ENCODE measurements around the gene SCP2D1. TPM values are rescaled to one million over a fixed set of nuclear protein-coding genes. Genes with fewer than 3 reads are reported as not detected.

SCP2D1 gene
- polyA plus RNA-seq, 2 of the 4 experiments (the other 2 are of a cell fraction), result not detected

- no peak; a peak in 1 of 6 replicates for ATAC-seq
- POLR2A ChIA-PET, result interaction anchor here (1.0 kb wide), 1 partner anchor 30 kb away, joined by 3 read pairs; no protein-coding TSS in a partner anchor
These were observed 19.2 kb upstream of the SCP2D1 start for GRCh38 chr20:18794428-18794787.

GRCh38 chr20:18795366-18795765, 18.2 kb upstream of the SCP2D1 start:
- 90% methylated on average over 4 of the region's 4 CpGs for WGBS (ENCODE audit: missing lambda C conversion rate)
- POLR2A ChIA-PET, result no interaction called here

More at GRCh38 chr20:18794428-18794787, 19.2 kb upstream of the SCP2D1 start:
- Histone ChIP-seq H3K4me3 (peak overlapping the region; percentile 74), H3K27ac (peak overlapping the region; percentile 70 to 84), H3K4me1 (no peaks in the 10 kb centered on the region), H3K4me2 (peak overlapping the region; percentile 85), H3K9me3 (no peaks in the 10 kb centered on the region)
- CTCF ChIA-PET, result interaction anchor here (1.3 kb wide), 1 partner anchor 110 kb away, joined by 3 read pairs; no protein-coding TSS in a partner anchor
- DNase-seq (ENCODE audit: low read depth in 1 of 2, low spot score in 1 of 2) (no peak), FAIRE-seq (peak; percentile 74)
- WGBS (ENCODE audit: missing lambda C conversion rate), result 45% methylated on average over 3 of the region's 3 CpGs
- TF ChIP-seq KDM1A (IDR thresholded peaks at IDR 0.05; ENCODE audit: low read depth) (no peak), TP53 (CRISPR knock-in tag; IDR thresholded peaks at IDR 0.05) (no peak), EHF (CRISPR knock-in tag; IDR thresholded peaks at IDR 0.05) (no peak), BHLHE40 (IDR thresholded peaks at IDR 0.05; ENCODE audit: low read depth, low read length) (no peak), POLR2AphosphoS2 (conservative IDR thresholded peaks at IDR 0.05; ENCODE audit: low read length) (no peak), HOXB13 (CRISPR knock-in tag; IDR thresholded peaks at IDR 0.05; ENCODE audit: low read depth) (no peak), CBX2 (IDR thresholded peaks at IDR 0.05; ENCODE audit: borderline replicate concordance, low read depth) (no peak), RAD21 (conservative IDR thresholded peaks at IDR 0.05 in 1 of 2, IDR thresholded peaks at IDR 0.05 in 1 of 2) (no peak), MAFK (IDR thresholded peaks at IDR 0.05; ENCODE audit: partially characterized antibody) (no peak), SREBF2 (IDR thresholded peaks at IDR 0.05) (no peak), FOSL2 (IDR thresholded peaks at IDR 0.05) (no peak), FOSL2 (CRISPR knock-in tag; IDR thresholded peaks at IDR 0.05) (no peak)

GRCh38 chr20:18796282-18796833, 17.2 kb upstream of the SCP2D1 start:
- DNase-seq (ENCODE audit: low read depth in 1 of 2, low spot score in 1 of 2) (no peak), ATAC-seq (no peak), FAIRE-seq (no peak)
- Histone ChIP-seq H3K27ac (no peak overlapping the region), H3K4me1 (no peaks in the 10 kb centered on the region), H3K4me2 (no peak overlapping the region), H3K4me3 (no peak overlapping the region), H3K9me3 (no peaks in the 10 kb centered on the region)
- peak; percentile 40 for TF ChIP-seq MAFK (IDR thresholded peaks at IDR 0.05; ENCODE audit: partially characterized antibody)
- no peak for TF ChIP-seq HDAC2 (IDR thresholded peaks at IDR 0.05)
- TF ChIP-seq TP53 (CRISPR knock-in tag; IDR thresholded peaks at IDR 0.05), result no peak
- no peak for TF ChIP-seq REST (IDR thresholded peaks at IDR 0.05)
- POLR2A ChIA-PET, result no interaction called here
- CTCF ChIA-PET, result no interaction called here
- 61% methylated on average over 2 of the region's 2 CpGs for WGBS (ENCODE audit: missing lambda C conversion rate)

More at GRCh38 chr20:18795366-18795765, 18.2 kb upstream of the SCP2D1 start:
- Histone ChIP-seq H3K4me1 (no peaks in the 10 kb centered on the region), H3K4me2 (no peak overlapping the region), H3K4me3 (no peak overlapping the region), H3K9me3 (no peaks in the 10 kb centered on the region), H3K27ac (no peak overlapping the region)
- DNase-seq (ENCODE audit: low read depth in 1 of 2, low spot score in 1 of 2) (no peak), FAIRE-seq (no peak), ATAC-seq (no peak)
- CTCF ChIA-PET, result no interaction called here
- TF ChIP-seq ESRRA (IDR thresholded peaks at IDR 0.05; ENCODE audit: borderline replicate concordance, low read length), result no peak
- TF ChIP-seq PHF8 (IDR thresholded peaks at IDR 0.05; ENCODE audit: borderline replicate concordance, low read depth), result no peak
- no peak for TF ChIP-seq HDAC2 (IDR thresholded peaks at IDR 0.05)
- no peak for TF ChIP-seq MAZ (IDR thresholded peaks at IDR 0.05; ENCODE audit: borderline replicate concordance, low read depth, low read length)
- no peak for TF ChIP-seq MYC (IDR thresholded peaks at IDR 0.05; ENCODE audit: borderline replicate concordance, low read length)
- no peak for TF ChIP-seq GATA3 (IDR thresholded peaks at IDR 0.05; ENCODE audit: borderline replicate concordance)
- TF ChIP-seq RFX5 (IDR thresholded peaks at IDR 0.05), result no peak
- TF ChIP-seq SREBF2 (IDR thresholded peaks at IDR 0.05), result no peak
- TF ChIP-seq, protein P1, sequence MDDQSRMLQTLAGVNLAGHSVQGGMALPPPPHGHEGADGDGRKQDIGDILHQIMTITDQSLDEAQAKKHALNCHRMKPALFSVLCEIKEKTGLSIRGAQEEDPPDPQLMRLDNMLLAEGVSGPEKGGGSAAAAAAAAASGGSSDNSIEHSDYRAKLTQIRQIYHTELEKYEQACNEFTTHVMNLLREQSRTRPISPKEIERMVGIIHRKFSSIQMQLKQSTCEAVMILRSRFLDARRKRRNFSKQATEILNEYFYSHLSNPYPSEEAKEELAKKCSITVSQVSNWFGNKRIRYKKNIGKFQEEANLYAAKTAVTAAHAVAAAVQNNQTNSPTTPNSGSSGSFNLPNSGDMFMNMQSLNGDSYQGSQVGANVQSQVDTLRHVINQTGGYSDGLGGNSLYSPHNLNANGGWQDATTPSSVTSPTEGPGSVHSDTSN (IDR thresholded peaks at IDR 0.05), result no peak
- no peak for TF ChIP-seq POLR2AphosphoS2 (conservative IDR thresholded peaks at IDR 0.05; ENCODE audit: low read length)
- TF ChIP-seq NFE2L2 (conservative IDR thresholded peaks at IDR 0.05; ENCODE audit: low read length), result no peak

Data from A549 (cell line).